Measurements from ENCODE around the gene SP140.

The SP140 gene

DNA sequence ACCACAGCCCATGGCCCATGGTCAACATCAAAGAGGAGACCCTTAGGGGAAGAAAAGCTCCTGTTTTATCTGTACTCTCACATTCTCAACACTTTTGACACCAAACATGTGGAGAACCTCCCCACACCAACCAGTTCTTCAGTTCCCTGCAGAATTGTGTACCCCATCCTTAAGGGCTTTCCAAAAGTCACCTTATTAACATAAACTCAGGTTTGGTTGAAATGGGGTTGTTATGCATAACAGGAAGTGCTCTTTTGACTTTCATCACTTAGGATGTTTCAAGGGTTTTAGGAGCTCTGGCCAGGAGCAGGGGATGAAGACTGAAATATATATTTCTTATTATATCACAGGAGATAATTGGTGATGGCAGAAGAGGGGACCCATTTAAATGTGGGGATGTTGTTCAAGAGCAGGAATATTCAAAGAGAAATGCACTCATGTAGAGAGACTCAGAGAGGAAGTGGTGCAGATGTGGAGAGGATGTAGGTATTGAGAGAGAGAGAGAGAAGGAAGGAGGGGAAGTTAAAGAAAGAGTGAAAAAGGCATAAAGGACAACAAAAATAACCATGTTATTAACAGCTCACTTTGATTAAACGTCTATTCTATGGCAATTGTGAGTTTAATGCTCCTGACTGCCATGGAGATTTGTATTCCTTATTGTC lies 136.6 kb downstream of the SP140 start:
- no peak for DNase-seq (ENCODE audit: low read depth, low spot score)
- H3K4me1 ChIP-seq (ENCODE audit: insufficient read depth, insufficient read length) = no peaks in the 10 kb centered on the region
- H3K9me3 ChIP-seq (ENCODE audit: insufficient read depth, low read length) = no peaks in the 10 kb centered on the region
- H3K27me3 ChIP-seq (ENCODE audit: insufficient read depth, insufficient read length) = no peaks in the 10 kb centered on the region
- H3K36me3 ChIP-seq (ENCODE audit: insufficient read depth, insufficient read length, low read length) = peaks cover 39% of the 10 kb centered on the region
- H3K9ac ChIP-seq (ENCODE audit: insufficient read length, low read depth) = no peak overlapping the region
- TF ChIP-seq SUZ12 (IDR thresholded peaks at IDR 0.05; ENCODE audit: extremely low read depth, insufficient read depth, insufficient read length) (no peak), ZNF274 (IDR thresholded peaks at IDR 0.05; ENCODE audit: low read depth, low read length) (no peak), YY1 (IDR thresholded peaks at IDR 0.05; ENCODE audit: insufficient read depth, insufficient read length) (no peak)
- H3K4me3 ChIP-seq (ENCODE audit: insufficient read length, low read depth) = no peak overlapping the region

All from NT2/D1 (cell line).